HG03342 (cell line): ENCODE measurements around the gene FOXD2.
"Not testable (repeated sequence)": the region's sequence is repeated elsewhere in the genome, so short reads cannot be mapped to it uniquely, and the experiment has no call there.

Experiments used
- ATAC-seq: cut with Tn5 transposase; IDR thresholded peaks from one replicate; pipeline ENCODE4 v1.9.1; 2021; ENCODE audit warnings: mild to moderate bottlenecking, moderate library complexity; ENCODE audit not compliant: unreplicated experiment

Gene FOXD2

GRCh38 chr1:47439017-47439818 lies 1.4 kb downstream of the FOXD2 start:
- ATAC-seq = no peak

GRCh38 chr1:47439819-47440598 lies 2.2 kb downstream of the FOXD2 start:
- ATAC-seq = no peak

GRCh38 chr1:47440599-47441081 lies 2.8 kb downstream of the FOXD2 start:
- ATAC-seq = no peak

- no peak for ATAC-seq
These were observed 3.7 kb downstream of the FOXD2 start for GRCh38 chr1:47441450-47442106.

GRCh38 chr1:47442202-47442601 lies 4.4 kb downstream of the FOXD2 start:
- no peak for ATAC-seq

- ATAC-seq = no peak
These were observed 5.1 kb downstream of the FOXD2 start for GRCh38 chr1:47442842-47443529.

- ATAC-seq = no peak
These were observed 5.9 kb downstream of the FOXD2 start for GRCh38 chr1:47443530-47444296.

- ATAC-seq = no peak
These were observed 6.4 kb downstream of the FOXD2 start for GRCh38 chr1:47444297-47444561.

GRCh38 chr1:47444562-47445465 lies 7.0 kb downstream of the FOXD2 start:
- ATAC-seq = no peak

GRCh38 chr1:47445823-47446550 lies 8.1 kb downstream of the FOXD2 start:
- no peak for ATAC-seq

- no peak for ATAC-seq
These were observed 10.8 kb downstream of the FOXD2 start for GRCh38 chr1:47448462-47449222.

- no peak for ATAC-seq
These were observed 12.1 kb downstream of the FOXD2 start for GRCh38 chr1:47449822-47450552.

- no peak for ATAC-seq
These were observed 12.8 kb downstream of the FOXD2 start for GRCh38 chr1:47450606-47451005.

- no peak for ATAC-seq
These were observed 14.6 kb downstream of the FOXD2 start for GRCh38 chr1:47452426-47452825.

- ATAC-seq = not testable (repeated sequence)
These were observed 16.1 kb downstream of the FOXD2 start for GRCh38 chr1:47453910-47454309.

GRCh38 chr1:47456250-47456649 lies 18.4 kb downstream of the FOXD2 start:
- ATAC-seq = no peak

- ATAC-seq = not testable (repeated sequence)
These were observed 19.7 kb downstream of the FOXD2 start for GRCh38 chr1:47457547-47457946.
